ENCODE results near the gene MRPL18. TPM values are rescaled to one million over a fixed set of nuclear protein-coding genes. Genes with fewer than 3 reads are reported as not detected.

The MRPL18 gene
- total and polyA plus RNA-seq, 2 of the 4 experiments (the other 2 are of a cell fraction), result 53.4 to 56.8 TPM

DNA sequence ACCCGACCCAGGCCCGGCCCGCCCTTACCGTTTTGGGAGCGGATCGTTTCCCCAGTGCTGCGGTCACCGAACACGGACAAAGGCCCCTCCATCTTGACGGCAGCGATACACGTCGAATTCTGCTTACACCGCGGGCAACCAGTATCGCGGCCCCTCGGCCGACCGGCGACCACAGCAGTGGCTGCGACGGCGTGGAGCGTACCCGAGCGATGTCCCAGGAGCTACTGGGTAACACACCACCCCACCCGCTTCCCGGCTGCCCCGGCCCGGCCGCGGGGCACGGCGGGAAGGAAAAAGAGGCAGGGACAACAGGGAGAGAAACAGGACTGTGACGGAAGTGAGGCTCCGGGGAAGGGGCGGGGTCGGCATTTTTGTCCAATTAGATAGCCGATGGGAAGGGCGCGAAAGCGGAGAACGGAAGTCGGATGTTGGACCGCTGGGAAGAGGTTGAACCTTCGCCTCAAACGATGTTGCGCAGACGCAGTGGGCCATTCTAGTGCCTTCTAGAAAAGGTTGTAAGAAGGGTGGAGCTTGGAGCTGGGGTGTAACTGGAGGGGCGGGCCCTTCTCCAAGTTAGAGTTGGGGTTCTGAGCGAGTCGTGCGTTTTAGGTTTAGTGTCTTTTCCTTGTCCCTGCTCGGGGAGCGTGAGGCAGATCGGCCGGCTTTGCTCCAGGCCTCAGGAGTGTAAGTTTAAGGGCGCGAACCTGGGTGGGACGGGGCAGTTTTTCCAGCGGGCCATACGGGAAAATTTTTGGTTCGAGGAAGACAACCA lies 704 bp upstream of the MRPL18 start, which contains the start of gene TCP1:
Gene TCP1, minus strand, starts transcription at position 226 of the 772 bp plus-strand sequence. Its CDS starts 134 bp downstream, at position 92.
- ATAC-seq (ENCODE audit: low read depth), result peak; percentile 89

More for the DNA sequence above, 704 bp upstream of the MRPL18 start, which contains the start of gene TCP1:
- Histone ChIP-seq H3K4me3 (ENCODE audit: insufficient read depth, low read depth, low read length) (peak within 1 kb of the TSS; percentile 89), H3K23ac (ENCODE audit: low read depth, low read length) (peak within 1 kb of the TSS; percentile 95), H4K91ac (ENCODE audit: insufficient read depth, low read depth, low read length) (peak within 1 kb of the TSS; percentile 89), H3K4me2 (ENCODE audit: low read depth, low read length) (peak within 1 kb of the TSS; percentile 85), H2BK120ac (ENCODE audit: low read depth, low read length) (peak within 1 kb of the TSS; percentile 54), H3K56ac (ENCODE audit: extremely low read depth, insufficient read depth, low read length) (peak within 1 kb of the TSS; percentile 79), H3K36me3 (ENCODE audit: control insufficient read depth, insufficient read depth, low read length) (peaks cover 10% of the 10 kb centered on the region), H3K27me3 (ENCODE audit: control insufficient read depth, insufficient read depth, low read length) (no peaks in the 10 kb centered on the region), H2AK9ac (replicated peaks; ENCODE audit: low read depth, low read length, poor library complexity) (peak within 1 kb of the TSS; percentile 98), H2AFZ (replicated peaks; ENCODE audit: low read length, poor library complexity) (peak within 1 kb of the TSS; percentile 96), H2BK15ac (ENCODE audit: low read depth, low read length) (peak within 1 kb of the TSS; percentile 9; the same call in 1 of the 3 replicates), H2BK20ac (ENCODE audit: low read depth, low read length) (no peak within 1 kb of the TSS), H3K27ac (ENCODE audit: insufficient read depth, low read length) (peak within 1 kb of the TSS; percentile 91), H4K8ac (ENCODE audit: low read depth in 2 of 2, low read length in 2 of 2) (peak within 1 kb of the TSS; percentile 74 to 89), H3K9me1 (ENCODE audit: insufficient read depth, low read length) (no peaks in the 10 kb centered on the region), H4K5ac (ENCODE audit: low read depth, low read length) (peak within 1 kb of the TSS; percentile 76), H3K4me1 (ENCODE audit: control insufficient read depth, insufficient read depth, low read length) (peaks cover 4% of the 10 kb centered on the region), H3K9ac (ENCODE audit: low read depth, low read length) (peak within 1 kb of the TSS; percentile 90), H2BK5ac (ENCODE audit: low read depth, low read length, poor library complexity, severe bottlenecking) (peak within 1 kb of the TSS; percentile 75), H2AK5ac (ENCODE audit: low read depth, low read length) (peak within 1 kb of the TSS; percentile 77), H3K79me1 (ENCODE audit: low read depth in 1 of 2, low read length in 2 of 2) (peaks cover 13 to 33% of the 10 kb centered on the region in 2 experiments), H4K20me1 (ENCODE audit: insufficient read depth, low read length) (peaks cover 16% of the 10 kb centered on the region), H3K4ac (ENCODE audit: low read depth, low read length) (peak within 1 kb of the TSS; percentile 90), H3K18ac (ENCODE audit: low read depth, low read length) (peak within 1 kb of the TSS; percentile 30), H3K14ac (replicated peaks; ENCODE audit: low read depth, low read length) (peak within 1 kb of the TSS; percentile 91), H3K9me3 (ENCODE audit: control insufficient read depth, insufficient read depth, low read length) (no peaks in the 10 kb centered on the region)
- ChIA-PET POLR2A (ENCODE audit: unreplicated experiment) (interaction anchor here (0.5 to 1.0 kb wide), 3 partner anchors 26 to 1976 kb away, joined by 3 to 6 read pairs (median 3); no protein-coding TSS in a partner anchor), CTCF (interaction anchor here (0.7 to 1.3 kb wide), 2 partner anchors 17 to 98 kb away, joined by 3 to 5 read pairs; no protein-coding TSS in a partner anchor)
- no peak for TF ChIP-seq RCOR1 (IDR thresholded peaks at IDR 0.05; ENCODE audit: insufficient replicate concordance, low read length)
- TF ChIP-seq MAZ (IDR thresholded peaks at IDR 0.05; ENCODE audit: borderline replicate concordance, low read depth, low read length), result peak; percentile 47; the same call in 1 of the 2 replicates
- TF ChIP-seq POLR2A (IDR thresholded peaks at IDR 0.05; ENCODE audit: low read depth, low read length), result peak; percentile 95
- peak; percentile 90 for TF ChIP-seq MXI1 (IDR thresholded peaks at IDR 0.05; ENCODE audit: borderline replicate concordance, low read depth, low read length)
- peak; percentile 99 for DNase-seq
- dilution Hi-C loops (cut with HindIII; ENCODE audit: low sequenced_read_pairs, unreplicated experiment), result no loop called here
- WGBS, 2 experiments (ENCODE audit: extremely low coverage in 2 of 2, insufficient read length in 1 of 2), result 0% methylated on average over 10 of the region's 64 CpGs; no CpG with 5 or more reads in 1 of the 2 experiments
- in situ Hi-C loops (cut with MboI; ENCODE audit: low sequenced_read_pairs), result no loop called here
- intact Hi-C loops (cut with micrococcal nuclease), result loop anchor here (1.0 to 2.0 kb wide), 3 partner anchors 62 to 151 kb away; partner anchors contain the start of gene WTAP
- no TSS peak for BruUV-seq (replicated peaks)
